ENCODE measurements around the gene PCED1A. TPM values are rescaled to one million over a fixed set of nuclear protein-coding genes. Genes with fewer than 3 reads are reported as not detected.

The PCED1A gene
- total and polyA plus RNA-seq, 8 donors = 12.1 to 110 (median 15.6) TPM

GRCh38 chr20:2867081-2867864, 26.8 kb upstream of the PCED1A start:
- ATAC-seq (no peak), DNase-seq (peak in 2 of 6 donors; percentile 39 to 46), FAIRE-seq (no peak)
- 80 to 85% methylated on average over 12 of the region's 12 CpGs for WGBS, 2 donors
- H3K4me3 ChIP-seq = no peak overlapping the region
- intact Hi-C loops (cut with DNase I) = no loop called here
- H3K27ac ChIP-seq = no peak overlapping the region
- TF ChIP-seq, protein P1, sequence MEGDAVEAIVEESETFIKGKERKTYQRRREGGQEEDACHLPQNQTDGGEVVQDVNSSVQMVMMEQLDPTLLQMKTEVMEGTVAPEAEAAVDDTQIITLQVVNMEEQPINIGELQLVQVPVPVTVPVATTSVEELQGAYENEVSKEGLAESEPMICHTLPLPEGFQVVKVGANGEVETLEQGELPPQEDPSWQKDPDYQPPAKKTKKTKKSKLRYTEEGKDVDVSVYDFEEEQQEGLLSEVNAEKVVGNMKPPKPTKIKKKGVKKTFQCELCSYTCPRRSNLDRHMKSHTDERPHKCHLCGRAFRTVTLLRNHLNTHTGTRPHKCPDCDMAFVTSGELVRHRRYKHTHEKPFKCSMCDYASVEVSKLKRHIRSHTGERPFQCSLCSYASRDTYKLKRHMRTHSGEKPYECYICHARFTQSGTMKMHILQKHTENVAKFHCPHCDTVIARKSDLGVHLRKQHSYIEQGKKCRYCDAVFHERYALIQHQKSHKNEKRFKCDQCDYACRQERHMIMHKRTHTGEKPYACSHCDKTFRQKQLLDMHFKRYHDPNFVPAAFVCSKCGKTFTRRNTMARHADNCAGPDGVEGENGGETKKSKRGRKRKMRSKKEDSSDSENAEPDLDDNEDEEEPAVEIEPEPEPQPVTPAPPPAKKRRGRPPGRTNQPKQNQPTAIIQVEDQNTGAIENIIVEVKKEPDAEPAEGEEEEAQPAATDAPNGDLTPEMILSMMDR (IDR thresholded peaks at IDR 0.05) = no peak
- H3K9me3 ChIP-seq = no peaks in the 10 kb centered on the region
- peaks cover 0 to 2% (median 0%) of the 10 kb centered on the region in 3 donors for H3K4me1 ChIP-seq
- no peaks in the 10 kb centered on the region for H3K27me3 ChIP-seq
- peaks cover 0 to 4% (median 0%) of the 10 kb centered on the region in 3 donors for H3K36me3 ChIP-seq

- Histone ChIP-seq H3K27me3 (no peaks in the 10 kb centered on the region), H3K27ac (no peak overlapping the region), H3K4me3 (no peak overlapping the region), H3K9me3 (no peaks in the 10 kb centered on the region), H3K4me1 (peaks cover 0 to under 1% (median 0%) of the 10 kb centered on the region in 3 donors), H3K36me3 (peaks cover 0 to 4% (median under 1%) of the 10 kb centered on the region in 3 donors)
- DNase-seq (no peak), ATAC-seq (no peak), FAIRE-seq (no peak)
- WGBS, 2 donors = 91 to 94% methylated on average over 11 of the region's 11 CpGs
- TF ChIP-seq, protein P1 (IDR thresholded peaks at IDR 0.05) = no peak
- intact Hi-C loops (cut with DNase I) = no loop called here
Measured at GRCh38 chr20:2866236-2866635, 25.8 kb upstream of the PCED1A start.

GRCh38 chr20:2865630-2866029, 25.2 kb upstream of the PCED1A start:
- TF ChIP-seq, protein P1 (IDR thresholded peaks at IDR 0.05) = no peak
- H3K27me3 ChIP-seq = no peaks in the 10 kb centered on the region
- intact Hi-C loops (cut with DNase I) = no loop called here
- 96 to 98% methylated on average over 3 of the region's 3 CpGs for WGBS, 2 donors
- DNase-seq = no peak
- H3K27ac ChIP-seq = no peak overlapping the region
- peaks cover 0 to 6% (median 4%) of the 10 kb centered on the region in 3 donors for H3K36me3 ChIP-seq
- H3K9me3 ChIP-seq = no peaks in the 10 kb centered on the region
- no peaks in the 10 kb centered on the region for H3K4me1 ChIP-seq
- FAIRE-seq = no peak
- ATAC-seq = no peak
- H3K4me3 ChIP-seq = no peak overlapping the region

- no peak overlapping the region for H3K27ac ChIP-seq
- H3K36me3 ChIP-seq = peaks cover 0 to 7% (median 4%) of the 10 kb centered on the region in 3 donors
- H3K4me1 ChIP-seq = no peaks in the 10 kb centered on the region
- DNase-seq (no peak), ATAC-seq (no peak), FAIRE-seq (no peak)
- H3K27me3 ChIP-seq = no peaks in the 10 kb centered on the region
- H3K9me3 ChIP-seq = no peaks in the 10 kb centered on the region
- H3K4me3 ChIP-seq = no peak overlapping the region
- whole genome bisulfite sequencing, 2 donors = 96 to 98% methylated on average over 10 of the region's 10 CpGs
- TF ChIP-seq, protein P1 (IDR thresholded peaks at IDR 0.05) = no peak
- intact Hi-C loops (cut with DNase I) = no loop called here
Measured at GRCh38 chr20:2865101-2865500, 24.6 kb upstream of the PCED1A start.

DNA sequence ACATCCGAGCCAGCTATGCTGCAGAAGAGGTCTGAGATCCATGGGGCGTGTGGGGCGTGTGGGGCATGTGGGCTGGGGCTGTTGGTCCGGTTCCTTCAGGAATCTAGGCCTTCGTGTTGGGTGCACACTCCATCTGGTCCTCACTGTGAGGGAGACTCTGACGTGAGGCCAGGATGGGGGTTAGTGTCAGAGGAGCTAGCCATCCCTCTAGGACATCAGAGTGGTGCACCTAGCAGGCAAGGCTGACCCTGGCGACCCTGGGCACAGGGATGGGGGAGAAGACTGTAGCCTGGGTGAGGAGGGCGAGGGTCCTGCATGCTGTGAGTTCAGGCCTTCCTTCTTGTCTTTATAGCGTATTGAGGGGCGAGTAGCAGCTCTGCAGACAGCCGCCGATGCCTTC, 24.2 kb upstream of the PCED1A start:
- Histone ChIP-seq H3K27ac (no peak overlapping the region), H3K4me1 (no peaks in the 10 kb centered on the region), H3K36me3 (peaks cover 0 to 7% (median 4%) of the 10 kb centered on the region in 3 donors), H3K9me3 (no peaks in the 10 kb centered on the region), H3K4me3 (no peak overlapping the region), H3K27me3 (no peaks in the 10 kb centered on the region)
- no peak for FAIRE-seq
- no peak for DNase-seq
- TF ChIP-seq, protein P1 (IDR thresholded peaks at IDR 0.05) = no peak
- intact Hi-C loops (cut with DNase I) = no loop called here
- ATAC-seq = no peak
- WGBS, 2 donors = 93 to 96% methylated on average over 12 of the region's 12 CpGs
